DND-41 (cell line): Measurements from ENCODE around the gene MRFAP1.

Source experiments
- CTCF ChIP-seq: IDR thresholded peaks from 2 replicates; pipeline ENCODE4 v1.5.1; 2012; ENCODE audit warnings: borderline replicate concordance, low read length, moderate library complexity, mild to moderate bottlenecking; ENCODE audit not compliant: poor library complexity, severe bottlenecking; ENCODE audit errors: extremely low read depth
- EZH2 ChIP-seq: IDR thresholded peaks from 3 replicates; pipeline ENCODE4 v1.6.1; 2012; ENCODE audit warnings: borderline replicate concordance, low read depth, mild to moderate bottlenecking, moderate library complexity, low read length, inconsistent platforms; ENCODE audit not compliant: severe bottlenecking

GRCh38 chr4:6627832-6628231 lies 12.7 kb upstream of the MRFAP1 start:
- TF ChIP-seq CTCF (no peak), EZH2 (no peak)
